ENCODE data around the gene PCSK5. TPM values are rescaled to one million over a fixed set of nuclear protein-coding genes. Genes with fewer than 3 reads are reported as not detected.
"Not testable (repeated sequence)": the region's sequence is repeated elsewhere in the genome, so short reads cannot be mapped to it uniquely, and the experiment has no call there.

The PCSK5 gene
- polyA plus RNA-seq, 12 donors, result 13.2 to 21.6 (median 16.9) TPM; not detected in 1

- no peak for DNase-seq
Observed at GRCh38 chr9:76077537-76077936, 187.1 kb downstream of the PCSK5 start.

- not testable (repeated sequence) for DNase-seq
Observed at GRCh38 chr9:76081281-76081680, 190.8 kb downstream of the PCSK5 start.

DNA sequence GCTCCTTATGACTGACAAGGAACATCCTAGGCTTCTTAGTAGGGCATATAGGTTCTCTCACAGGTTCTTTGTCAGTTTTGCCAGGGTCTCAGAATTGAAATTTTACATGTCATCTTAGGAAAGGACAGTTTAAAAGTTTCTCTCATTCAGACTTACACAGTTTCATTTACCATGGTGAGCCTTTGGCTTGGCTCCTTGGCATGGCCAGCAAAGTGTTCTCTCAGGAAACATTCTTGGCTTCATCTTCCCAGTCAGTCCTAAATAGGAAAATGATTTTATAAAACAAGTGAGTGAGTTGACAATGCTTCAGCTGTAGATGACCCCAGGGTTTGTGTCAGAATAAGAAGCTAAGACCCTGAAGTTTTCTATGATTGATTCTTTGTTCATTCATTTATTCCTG lies 191.6 kb downstream of the PCSK5 start:
- DNase-seq, result peak; percentile 43

GRCh38 chr9:76085596-76085995 lies 195.1 kb downstream of the PCSK5 start:
- DNase-seq, result no peak

- no peak for DNase-seq
Observed at GRCh38 chr9:76086539-76086938, 196.1 kb downstream of the PCSK5 start.

DNA sequence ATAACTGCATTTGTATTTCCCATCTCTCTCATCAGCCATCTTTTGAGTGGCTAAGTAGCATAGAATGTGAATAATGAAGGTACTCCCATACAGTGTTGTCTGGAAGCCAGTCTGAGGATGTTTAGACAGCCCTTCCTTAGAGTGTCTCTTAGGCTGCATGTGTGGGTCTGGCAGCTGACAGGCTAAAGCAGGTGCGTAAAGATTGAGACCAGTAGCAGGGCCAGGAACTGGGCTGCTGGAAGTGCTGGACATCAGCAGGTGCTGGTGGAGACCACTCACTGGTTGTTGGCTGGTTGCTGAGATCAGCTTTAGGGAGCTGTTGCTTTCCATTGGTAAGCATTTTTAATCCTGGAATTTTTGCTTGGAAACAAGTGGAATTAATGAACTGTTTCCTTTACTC lies 197.5 kb downstream of the PCSK5 start:
- no peak for DNase-seq

DNA sequence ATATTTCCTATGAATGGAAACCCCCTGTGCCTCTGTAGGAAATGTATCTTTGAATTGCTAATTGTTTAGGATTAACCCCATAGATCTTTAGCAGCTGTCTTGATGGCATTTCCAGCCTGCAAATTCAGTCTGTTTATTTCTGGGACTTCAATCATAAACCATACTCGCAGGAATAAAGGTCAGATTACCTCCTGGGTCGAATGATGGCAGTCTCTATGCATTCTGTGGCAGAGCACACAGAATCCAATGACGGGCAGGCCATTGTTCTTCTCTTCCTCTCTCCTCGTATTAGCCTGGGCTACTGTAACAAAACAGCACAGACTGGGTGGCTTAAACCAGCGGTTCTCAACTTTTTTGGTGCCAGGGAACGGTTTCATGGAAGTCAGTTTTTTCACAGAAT lies 199.9 kb downstream of the PCSK5 start:
- no peak for DNase-seq

DNA sequence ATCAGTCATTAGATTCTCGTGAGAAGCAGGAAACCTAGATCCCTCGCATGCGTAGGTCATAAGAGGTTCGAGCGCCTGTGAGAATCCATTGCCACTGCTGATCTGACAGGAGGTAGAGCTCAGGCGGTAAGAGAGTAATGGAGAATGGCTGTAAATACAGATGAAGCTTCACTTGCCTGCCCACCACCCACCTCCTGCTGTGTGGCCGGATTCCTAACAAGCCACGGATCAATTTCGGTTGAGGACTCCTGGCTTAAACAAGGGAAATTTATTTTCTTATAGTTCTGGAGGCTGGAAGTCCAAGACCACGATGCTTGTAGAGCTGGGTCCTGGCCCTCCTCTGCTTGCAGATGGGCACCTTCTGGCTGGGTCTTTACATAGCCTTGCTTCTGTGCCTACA lies 200.4 kb downstream of the PCSK5 start:
- DNase-seq, result no peak

DNA sequence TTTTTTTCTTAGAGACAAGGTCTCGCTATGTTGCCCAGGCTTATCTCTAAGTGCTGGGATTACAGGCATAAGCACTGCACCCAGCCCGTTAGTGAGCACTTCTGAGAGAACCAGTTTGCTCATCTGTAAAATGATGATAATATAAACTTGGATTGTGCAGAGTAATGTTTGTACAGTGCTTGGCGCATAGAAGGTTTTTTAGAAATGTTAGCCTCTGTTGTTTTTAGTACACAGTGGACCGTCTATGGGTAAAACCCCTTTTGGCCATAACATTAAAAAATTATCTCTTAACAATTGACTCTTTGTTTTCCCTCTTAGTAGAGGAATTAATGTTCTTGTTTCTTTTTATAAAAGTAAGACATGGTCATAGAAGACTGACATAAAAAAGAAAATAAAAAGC lies 202.1 kb downstream of the PCSK5 start:
- no peak for DNase-seq

- DNase-seq, result no peak
Observed at GRCh38 chr9:76095585-76095984, 205.1 kb downstream of the PCSK5 start.

- no peak for DNase-seq
Observed at GRCh38 chr9:76099516-76099915, 209.0 kb downstream of the PCSK5 start.

DNA sequence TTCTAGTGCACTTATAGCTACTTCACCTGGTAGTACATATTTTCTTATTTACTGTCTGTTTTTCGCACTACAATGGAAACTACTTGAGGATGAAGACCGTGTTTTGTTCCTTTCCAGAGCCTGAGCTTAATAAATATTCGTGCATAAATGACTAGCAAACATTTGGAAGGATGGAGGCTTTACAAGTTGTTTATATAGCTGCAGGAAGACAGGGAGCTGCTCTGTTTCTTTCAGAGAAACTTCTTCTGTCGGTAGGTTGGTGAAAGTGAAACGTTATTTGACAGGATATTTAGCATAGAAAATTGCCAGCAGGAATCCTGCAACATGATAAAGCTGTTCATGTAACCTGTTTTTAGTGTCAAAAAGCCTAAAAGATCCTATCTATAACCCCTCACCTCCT lies 210.6 kb downstream of the PCSK5 start:
- DNase-seq, result no peak

GRCh38 chr9:76101491-76101890 lies 211.0 kb downstream of the PCSK5 start:
- peak; percentile 40 for DNase-seq

GRCh38 chr9:76101947-76102346 lies 211.5 kb downstream of the PCSK5 start:
- DNase-seq, result no peak

DNA sequence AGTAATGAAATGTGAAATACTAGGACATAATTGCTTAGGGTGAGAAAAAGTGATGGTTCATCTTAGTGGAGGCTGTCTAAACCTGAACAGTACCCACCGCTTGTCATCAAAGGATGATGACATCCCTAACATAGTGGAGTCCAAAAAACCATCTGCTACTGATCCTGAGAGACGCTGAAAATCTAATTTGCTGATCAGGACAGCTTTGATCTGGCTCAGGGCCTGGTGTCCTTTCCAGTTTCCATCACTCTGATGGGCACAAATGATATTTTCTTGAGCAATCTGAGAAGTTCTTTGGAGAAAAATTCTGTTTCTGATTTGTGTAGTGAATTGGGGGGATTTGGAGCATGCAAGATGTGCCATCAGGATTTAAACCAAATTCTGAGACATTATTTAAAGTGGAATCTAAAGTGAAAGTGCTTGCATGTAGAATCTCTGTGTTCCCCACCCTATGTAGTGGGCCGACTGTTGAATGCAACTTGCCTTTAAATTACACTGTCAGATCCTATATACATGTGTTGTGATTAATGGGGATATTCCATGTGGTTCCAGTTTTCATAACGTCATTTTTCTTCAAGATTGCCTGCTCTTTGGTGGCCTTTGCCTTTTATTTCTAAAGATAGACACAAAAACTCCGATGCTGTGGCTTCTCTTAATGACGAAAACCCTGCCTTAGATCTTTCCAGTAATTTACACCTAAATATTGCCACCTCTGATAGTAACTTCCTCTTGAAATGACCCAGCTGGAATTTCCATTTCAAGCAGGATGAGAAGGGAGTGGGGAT lies 213.2 kb downstream of the PCSK5 start:
- DNase-seq, result no peak

DNA sequence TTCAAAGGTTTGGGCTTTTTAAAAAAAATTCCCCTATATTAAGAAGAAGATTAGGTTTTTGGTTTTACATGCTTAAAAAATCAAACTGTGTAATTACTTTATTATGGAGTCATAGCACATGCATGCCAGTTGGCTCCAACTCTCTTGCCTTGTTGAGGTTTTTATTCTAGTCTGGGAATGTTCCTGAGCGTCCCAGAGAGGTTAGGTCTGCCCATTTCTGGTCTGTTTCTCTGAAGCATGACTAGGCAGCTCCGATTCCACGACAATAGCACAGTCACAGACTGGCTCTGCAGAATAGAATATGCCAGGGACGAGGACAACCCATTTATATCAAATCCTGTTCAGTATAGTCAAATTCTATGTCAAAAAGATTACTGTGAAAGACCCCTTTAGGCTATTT lies 217.0 kb downstream of the PCSK5 start:
- peak; percentile 60 for DNase-seq

DNA sequence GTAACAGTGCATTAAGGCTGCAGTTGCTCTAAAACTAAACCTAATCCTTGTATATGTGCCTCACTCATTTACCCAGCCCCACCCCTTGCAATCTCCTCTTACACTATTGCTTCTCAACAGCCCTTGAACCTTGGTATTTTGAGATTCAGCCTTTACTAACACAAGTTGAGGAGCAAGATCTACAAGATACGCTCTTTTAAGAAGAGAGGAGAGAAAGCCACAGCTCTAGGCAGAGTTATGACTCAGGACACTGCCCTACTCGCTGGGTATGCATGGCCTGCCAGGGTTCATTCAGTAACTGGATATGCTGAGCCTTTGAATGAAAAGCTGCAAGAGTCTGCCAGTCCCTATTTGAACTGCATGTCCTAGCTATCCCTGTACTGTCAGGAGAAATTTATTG lies 219.5 kb downstream of the PCSK5 start:
- no peak for DNase-seq

DNA sequence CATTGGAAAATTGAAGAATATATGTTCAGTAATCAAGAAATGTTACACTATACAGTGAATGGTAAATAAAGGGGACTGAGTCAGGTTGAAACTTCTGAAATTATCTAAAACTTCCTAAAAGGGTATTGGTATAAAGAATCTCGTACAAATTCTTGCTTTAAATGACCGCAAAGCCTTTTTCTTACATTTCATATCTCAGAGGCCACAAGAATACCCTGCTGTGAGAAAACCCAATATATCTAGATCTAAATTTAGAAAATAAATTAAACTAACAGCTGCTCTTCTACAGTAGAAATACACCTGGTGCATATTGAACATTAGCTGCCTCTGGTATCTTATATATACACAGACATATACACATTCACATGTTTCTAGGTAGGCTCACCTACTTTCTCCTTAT lies 221.7 kb downstream of the PCSK5 start:
- DNase-seq, result no peak

GRCh38 chr9:76114144-76114543 lies 223.7 kb downstream of the PCSK5 start:
- peak; percentile 78 for DNase-seq

DNA sequence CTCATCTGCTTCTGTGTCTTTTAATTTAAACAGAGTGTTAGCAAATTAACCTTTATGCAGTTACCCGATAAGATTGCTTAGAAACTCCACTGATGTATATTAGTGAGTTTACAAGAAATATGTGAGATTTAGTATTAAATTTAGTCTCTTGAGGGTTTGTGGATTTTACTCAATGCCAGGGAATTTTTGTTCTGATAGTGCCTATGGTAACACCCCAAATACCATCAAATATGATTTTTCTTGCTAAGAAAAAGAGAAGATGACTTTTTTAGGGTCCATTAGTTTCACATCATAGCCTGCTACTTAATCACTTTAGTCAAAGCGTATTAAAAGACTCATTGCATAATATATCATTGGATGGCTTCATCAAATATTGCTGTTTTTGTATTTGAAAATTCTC lies 224.9 kb downstream of the PCSK5 start:
- no peak for DNase-seq

DNA sequence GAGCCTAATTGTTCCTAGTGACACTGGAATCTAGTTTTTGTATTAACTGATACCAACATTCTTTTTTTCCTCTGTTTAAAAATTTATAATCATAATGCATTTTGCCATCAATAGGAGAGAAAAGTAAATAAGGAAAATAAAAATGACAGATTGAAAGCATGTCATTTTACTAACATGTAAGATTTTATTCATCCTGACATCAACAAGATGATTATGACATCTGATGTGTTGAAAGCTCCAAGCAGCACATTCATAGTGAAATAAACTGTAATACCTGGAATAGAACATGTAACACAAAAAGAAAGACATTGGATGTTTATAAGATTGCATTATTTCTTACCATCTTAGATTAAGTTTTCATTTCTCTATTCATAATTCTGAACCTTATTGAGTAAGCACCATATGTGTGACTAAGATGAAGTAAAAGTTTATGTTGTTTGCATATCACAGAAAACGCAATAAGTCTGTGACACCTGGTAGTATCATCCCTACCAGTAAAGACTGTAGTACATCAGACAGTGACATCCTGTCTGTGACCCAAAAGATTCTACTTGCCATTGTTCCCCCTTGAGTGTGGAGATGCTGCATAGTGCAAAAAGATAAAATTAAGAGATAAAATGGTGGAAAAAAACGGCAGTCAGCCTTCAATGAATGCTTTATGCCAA lies 225.6 kb downstream of the PCSK5 start:
- no peak for DNase-seq

DNA sequence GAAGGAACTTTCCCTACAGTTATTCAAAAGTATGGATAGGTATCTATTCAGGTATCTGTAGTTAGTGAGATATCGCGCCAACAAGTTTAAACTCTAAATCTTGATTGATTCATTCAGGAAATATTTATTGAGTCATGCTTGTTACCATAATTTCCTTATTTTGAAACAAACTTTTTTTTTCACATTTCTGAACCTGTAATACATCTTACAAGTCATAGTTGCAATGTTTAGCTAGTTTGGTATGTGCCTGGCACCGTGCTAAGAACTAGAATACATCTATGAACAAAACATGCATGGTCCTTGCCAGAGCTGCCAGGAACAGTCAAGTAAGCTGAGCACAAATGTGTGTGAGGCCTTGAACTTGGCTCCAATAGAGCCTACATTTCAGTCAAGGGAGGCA lies 226.4 kb downstream of the PCSK5 start:
- DNase-seq, result no peak

DNA sequence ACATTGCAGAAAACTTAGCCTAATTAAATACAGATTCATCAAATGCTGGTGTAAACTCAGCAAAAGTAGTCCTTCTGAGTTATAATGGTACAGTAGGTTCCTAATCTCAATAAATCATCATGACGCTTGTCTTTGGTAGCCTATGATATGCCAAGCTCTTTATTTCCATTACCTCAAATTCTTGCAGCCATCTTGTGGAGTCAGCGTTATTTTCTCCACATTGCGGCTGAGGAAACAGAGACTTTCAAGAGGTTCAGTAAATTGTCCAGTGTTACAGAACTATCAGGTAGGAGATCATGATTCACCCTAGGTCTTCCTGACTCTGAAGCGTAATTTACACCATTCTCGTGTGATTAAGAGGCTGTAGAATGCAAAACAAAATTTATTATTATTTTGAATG lies 237.2 kb downstream of the PCSK5 start:
- no peak for DNase-seq

- DNase-seq, result no peak
Observed at GRCh38 chr9:76135902-76136301, 245.4 kb downstream of the PCSK5 start.

Measured in muscle of arm (tissue), 12 donors.